ENCODE data around the gene TPK1. TPM values are rescaled to one million over a fixed set of nuclear protein-coding genes. Genes with fewer than 3 reads are reported as not detected.

TPK1 gene
- total RNA-seq, 1 donor from 2014 or later = 14.8 TPM

DNA sequence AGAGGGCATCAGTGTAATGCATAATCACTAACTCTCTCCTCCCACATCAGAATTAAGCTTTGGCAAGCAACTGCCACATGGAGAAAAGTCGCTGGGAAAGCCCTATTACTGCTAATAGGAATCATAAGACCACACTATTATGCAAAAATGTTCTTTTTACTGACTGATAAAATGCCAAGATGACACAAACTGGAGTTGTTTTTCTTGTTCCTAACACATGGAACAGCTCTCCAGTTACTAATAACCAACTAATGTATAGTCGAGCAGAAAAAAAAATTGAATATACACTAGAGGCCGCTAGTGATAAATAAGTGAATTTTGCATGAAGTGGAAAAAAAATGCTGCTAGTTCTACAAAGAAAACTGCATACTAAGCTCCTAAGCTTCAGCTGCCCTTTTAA, 165.6 kb downstream of the TPK1 start:
- intact Hi-C loops (cut with DNase I) = no loop called here
- peak; percentile 36 for ATAC-seq

DNA sequence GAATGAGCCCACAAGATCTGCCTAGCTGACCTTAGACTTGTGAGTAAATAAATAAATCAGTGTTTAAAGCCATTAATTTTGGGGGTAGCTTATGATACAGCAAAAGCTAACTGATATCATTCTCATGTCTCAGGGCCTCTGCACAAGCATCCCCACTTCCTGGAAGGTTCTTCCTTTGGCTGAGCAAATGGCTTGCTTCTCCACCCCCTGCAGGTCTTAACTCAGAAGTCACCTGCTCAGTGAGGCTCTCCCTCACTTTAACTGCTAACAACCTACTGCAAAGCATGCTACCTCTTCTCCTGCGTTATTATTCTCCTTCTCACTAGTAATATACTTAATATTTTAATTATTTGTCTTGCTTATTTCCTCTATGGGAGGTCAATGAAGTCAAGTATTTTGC, 167.3 kb downstream of the TPK1 start:
- DNase-seq (ENCODE audit: low spot score) (no peak), ATAC-seq (no peak)
- intact Hi-C loops (cut with DNase I) = no loop called here

More for the DNA sequence above, 165.6 kb downstream of the TPK1 start:
- no peak for DNase-seq (ENCODE audit: low spot score)

DNA sequence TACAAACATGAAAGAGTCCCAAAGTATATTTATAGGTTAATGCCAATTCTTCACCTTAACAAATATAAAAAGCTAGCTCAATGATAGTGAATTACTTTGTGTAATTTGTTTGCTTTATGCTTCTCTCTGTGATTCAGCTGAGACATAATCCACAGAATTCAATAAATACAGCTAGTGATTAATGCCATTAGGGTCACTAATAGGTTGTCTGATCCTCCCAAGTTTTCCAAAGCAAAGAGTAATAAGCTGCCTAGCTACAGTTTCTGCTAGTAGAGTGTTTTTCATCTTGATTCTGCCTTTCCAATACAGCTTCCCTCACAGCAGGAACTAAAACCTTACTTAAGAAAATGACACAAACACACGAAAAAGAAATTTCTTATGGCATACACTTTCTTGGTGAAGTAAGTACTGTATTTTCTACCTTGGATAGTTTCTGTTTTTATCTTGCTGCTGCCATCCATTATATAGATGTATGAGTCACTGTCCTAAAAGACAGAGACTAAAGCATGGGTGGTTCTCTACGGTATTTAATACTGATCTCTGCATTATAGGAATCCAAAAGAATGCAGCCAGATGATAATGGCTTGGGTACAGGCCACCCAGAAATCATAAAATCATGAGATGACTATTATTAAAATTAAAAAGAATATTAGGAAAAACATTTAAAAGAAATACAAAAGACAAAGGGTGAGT, 170.0 kb downstream of the TPK1 start:
- intact Hi-C loops (cut with DNase I) = no loop called here
- ATAC-seq (no peak), DNase-seq (ENCODE audit: low spot score) (no peak)

DNA sequence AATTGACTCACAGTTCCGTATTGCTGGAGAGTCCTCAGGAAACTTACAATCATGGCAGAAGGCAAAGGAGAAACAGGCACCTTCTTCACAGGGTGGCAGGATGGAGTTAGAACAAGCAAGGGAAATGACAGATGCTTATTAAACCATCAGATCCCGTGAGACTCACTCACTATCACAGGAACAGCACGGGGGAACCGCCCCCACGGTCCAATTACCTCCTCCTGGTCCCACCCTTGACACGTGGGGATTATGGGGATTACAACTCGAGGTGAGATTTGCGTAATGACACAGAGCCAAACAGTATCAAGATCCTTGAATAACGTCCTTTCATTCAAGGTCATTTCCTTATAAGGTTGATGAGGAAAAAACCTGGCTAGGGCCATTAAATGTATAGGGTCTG, 176.6 kb downstream of the TPK1 start:
- intact Hi-C loops (cut with DNase I) = no loop called here
- ATAC-seq (no peak), DNase-seq (ENCODE audit: low spot score) (no peak)

DNA sequence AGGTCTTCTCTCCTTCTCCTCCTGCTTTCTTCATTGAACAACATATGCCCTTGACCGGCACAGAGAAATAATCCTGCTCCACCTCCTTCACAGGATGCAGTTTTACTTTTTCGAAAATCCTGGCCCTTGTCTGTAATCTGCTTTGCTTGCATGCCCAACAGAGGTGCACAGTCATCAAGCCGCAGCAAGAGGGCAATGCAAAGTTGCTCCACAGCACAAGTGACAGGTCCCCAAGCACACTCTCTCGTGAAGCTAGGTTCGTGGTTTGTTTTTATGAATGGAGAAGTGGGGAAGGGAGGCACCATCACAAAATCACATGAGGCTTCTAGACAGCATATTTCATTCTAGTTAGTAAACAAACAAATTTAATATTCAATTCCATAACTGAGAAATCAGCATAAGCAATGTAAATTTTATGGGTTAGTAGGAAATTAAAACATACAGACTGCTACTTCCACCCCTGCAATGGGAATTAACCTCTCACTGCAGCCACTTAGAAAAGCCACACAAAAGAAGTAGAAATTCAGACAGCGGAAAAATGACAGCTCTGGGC, 178.8 kb downstream of the TPK1 start:
- ATAC-seq = no peak
- DNase-seq (ENCODE audit: low spot score) = no peak
- intact Hi-C loops (cut with DNase I) = no loop called here

DNA sequence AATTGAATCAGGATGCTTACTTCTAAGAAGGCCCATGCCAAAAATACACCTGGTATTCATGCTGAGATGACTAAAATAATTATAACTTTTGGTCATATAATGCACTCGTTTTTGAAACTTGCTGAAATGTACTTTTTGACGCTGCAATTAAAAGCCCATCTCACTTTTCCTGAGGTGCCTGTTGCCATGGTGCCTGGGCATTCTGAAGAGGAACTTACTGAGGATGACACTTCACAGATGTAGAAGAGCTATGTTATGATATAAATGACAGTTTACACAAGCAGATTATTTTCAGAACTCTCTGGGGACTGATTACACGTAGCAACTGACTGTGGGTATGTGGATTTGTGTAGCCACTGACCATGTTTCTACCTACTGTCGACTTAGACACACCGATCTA, 182.4 kb downstream of the TPK1 start:
- DNase-seq (ENCODE audit: low spot score) = no peak
- ATAC-seq = no peak
- intact Hi-C loops (cut with DNase I) = no loop called here

DNA sequence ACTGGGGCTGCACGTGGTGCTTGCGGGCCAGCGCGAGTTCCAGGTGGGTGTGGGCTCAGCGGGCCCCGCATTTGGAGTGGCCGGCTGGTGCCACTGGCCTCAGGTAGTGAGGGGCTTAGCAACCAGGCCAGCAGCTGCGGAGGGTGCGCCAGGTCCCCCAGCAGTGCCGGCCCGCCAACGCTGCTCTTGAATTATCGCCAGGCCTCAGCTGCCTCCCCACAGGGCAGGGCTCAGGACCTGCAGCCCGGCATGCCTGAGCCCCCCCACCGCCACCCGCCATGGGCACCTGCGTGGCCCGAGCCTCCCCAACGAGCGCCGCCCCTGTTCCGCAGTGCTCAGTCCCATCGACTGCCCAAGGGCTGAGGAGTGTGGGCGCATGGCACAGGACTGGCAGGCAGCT, 185.4 kb downstream of the TPK1 start:
- ATAC-seq (no peak), DNase-seq (ENCODE audit: low spot score) (no peak)
- intact Hi-C loops (cut with DNase I) = no loop called here

DNA sequence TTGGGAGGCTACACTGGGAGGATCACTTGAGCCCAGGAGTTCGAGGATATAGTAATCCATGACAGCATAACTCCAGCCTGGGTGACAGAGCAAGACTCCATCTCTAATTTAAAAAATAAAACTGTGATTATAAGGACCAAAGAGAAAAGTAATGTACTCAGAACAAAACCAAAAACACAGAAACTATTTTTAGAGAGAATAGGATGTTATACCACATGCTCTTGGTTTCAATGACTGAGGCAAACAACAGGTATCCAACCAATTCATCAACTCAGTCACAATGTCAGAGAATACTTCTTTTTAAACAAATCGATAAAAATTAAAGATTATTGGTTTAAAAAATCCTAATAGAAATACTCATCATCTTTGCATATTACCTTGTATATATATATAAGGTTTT, 186.7 kb downstream of the TPK1 start:
- intact Hi-C loops (cut with DNase I) = no loop called here
- ATAC-seq (no peak), DNase-seq (ENCODE audit: low spot score) (no peak)

DNA sequence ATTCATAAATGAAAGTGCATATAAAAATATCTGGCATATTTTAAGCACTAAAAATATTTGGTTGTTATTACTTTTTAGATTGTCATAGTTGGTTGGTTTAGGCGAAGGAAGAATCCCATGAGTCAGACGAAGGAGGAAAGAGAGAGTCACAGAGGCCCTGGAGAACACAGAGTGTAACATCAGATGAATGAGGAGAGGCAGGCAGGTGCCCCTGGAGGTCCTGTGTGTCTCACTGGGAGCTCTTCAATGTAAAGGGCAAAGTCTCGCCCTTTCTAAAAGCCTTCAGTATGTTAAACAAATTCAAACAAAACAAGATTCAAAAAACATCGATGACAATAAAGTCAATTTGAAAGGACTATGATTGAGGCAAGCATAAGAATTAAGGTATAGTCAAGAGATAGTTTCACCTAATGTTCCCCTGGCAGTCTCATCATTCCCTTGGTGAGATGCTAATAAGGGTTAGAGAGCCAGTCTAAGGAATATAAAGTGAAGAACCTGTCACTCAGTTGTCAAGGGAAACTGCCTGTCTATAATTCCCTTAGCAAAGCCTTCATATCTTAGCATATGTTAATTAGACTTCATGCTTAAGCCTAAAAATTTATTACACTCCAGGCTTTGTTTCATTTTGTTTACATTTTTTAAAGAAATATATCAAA, 194.3 kb downstream of the TPK1 start:
- no peak for ATAC-seq
- no peak for DNase-seq (ENCODE audit: low spot score)
- intact Hi-C loops (cut with DNase I) = no loop called here

DNA sequence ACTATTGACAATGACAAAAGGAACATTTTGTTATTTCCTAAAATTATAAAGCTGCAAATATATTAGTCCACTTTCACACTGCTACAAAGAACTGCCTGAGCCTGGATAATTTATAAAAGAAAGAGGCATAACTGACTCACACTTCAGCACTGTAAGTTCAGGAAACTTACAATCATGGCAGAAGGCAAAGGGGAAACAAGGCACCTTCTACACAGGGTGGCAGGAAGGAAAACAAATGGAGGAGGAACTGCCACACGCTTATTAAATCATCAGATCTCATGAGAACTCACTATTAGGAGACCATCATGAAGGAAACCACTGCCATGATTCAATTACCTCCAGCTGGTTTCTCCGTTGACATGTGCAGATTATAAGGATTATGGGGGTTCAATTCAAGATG, 203.1 kb downstream of the TPK1 start:
- DNase-seq (ENCODE audit: low spot score) (no peak), ATAC-seq (no peak)
- intact Hi-C loops (cut with DNase I) = no loop called here

DNA sequence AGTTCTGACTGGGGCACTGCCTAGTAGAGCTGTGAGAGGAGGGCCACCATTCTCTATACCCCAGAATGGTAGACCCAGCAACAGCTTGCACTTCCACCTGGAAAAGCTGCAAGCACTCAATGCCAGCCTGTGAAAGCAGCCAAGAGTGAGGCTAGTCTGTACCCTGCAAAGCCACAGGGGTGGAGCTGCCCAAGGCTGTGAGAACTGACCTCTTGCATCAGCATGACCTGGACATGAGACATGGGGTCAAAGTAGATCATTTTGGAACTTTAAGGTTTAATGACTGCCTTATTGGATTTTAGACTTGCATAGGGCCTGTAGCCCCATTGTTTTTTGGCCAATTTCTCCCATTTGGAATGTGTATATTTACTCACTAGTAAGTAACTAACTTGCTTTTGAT, 206.3 kb downstream of the TPK1 start:
- DNase-seq (ENCODE audit: low spot score) (no peak), ATAC-seq (no peak)
- intact Hi-C loops (cut with DNase I) = no loop called here

DNA sequence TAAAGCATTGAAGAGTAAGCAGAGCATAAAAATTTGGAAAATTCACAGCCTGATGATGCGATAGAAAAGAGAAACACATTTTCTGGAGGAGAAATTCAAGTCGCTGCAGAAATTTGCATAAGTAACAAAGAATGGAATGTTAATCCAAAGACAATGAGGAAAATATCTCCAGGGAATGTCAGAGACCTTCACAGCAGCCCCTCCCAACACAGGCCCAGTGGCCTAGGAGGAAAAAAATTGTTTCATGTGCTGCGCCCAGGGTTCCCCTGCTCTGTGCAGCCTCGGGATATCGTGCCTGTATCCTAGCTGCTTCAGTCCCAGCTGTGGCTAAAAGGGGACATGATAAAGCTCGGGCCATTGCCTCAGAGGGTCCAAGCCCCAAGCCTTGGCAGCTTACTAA, 206.8 kb downstream of the TPK1 start:
- ATAC-seq = no peak
- DNase-seq (ENCODE audit: low spot score) = no peak
- intact Hi-C loops (cut with DNase I) = no loop called here

DNA sequence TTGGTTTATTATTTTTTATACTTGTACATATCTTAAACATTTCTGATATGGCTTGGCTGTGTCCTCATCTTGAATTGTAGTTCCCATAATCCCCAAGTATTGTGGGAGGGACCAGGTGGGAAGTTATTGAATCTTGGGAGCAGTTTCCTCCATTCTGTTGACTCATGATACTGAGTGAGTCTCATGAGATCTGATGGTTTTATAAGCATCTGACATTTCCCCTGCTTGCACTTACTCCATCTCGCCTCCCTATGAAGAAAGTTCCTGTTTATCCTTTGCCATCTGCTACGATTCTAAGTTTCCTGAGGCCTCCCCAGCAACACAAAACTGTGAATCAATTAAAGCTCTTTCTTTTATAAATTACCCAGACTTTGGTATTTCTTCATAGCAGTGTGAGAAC, 207.7 kb downstream of the TPK1 start:
- ATAC-seq (no peak), DNase-seq (ENCODE audit: low spot score) (no peak)
- intact Hi-C loops (cut with DNase I) = no loop called here

DNA sequence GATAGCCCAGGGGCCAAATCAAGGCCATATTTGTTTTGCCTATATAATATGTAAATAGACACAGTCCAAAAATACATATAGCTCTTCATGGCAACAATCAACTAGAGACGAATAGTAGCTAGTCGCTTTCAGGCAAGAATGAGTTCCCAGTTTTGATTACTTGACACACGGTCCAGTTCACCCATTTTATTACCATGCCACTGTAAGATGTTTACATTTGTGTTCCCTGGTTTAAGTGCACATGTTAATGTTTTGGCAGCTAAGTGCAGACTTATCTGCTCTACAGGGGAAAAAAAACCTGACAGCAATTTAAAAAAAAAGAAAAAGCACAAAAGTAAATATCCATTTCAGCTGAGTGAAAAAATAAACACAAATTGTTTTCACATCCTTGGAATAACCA, 213.1 kb downstream of the TPK1 start:
- intact Hi-C loops (cut with DNase I) = no loop called here
- ATAC-seq = no peak
- no peak for DNase-seq (ENCODE audit: low spot score)

DNA sequence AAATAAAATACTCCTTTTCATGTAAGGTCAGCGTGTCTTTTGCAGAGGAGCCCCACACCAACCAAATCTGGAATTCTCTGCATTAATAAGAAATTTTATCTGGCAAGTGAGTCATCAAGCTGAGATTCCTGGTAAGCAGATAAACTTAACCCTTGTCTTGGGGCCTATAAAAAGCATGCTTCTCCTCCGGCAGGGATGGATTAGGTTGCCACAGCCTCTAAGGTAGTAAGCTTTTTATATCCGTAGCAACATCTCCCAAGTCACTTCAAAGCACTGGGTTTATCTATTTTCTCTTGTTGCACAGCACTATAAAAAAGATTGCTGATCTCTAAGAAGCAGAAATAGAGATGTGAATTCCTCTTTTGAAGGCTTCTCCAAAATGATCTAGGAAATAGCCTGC, 229.6 kb downstream of the TPK1 start:
- DNase-seq (ENCODE audit: low spot score) (no peak), ATAC-seq (no peak)
- intact Hi-C loops (cut with DNase I) = no loop called here

DNA sequence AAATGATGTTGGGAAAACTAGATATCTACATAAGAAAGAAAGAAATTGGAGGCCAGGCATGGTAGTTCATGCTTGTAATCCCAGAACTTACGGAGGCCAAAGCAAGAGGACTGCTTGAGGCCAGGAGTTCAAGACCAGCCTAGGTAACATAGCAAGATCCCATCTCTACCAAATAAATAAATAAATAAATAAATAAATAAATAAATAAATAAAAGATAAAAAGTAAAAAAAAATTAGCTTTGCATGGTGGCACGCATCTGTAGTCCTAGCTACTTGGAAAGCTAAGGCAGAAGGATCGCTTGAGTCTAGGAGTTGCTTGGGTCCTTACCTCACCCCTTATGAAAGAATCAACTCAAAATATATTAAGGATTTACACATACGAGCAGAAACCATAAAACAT, 238.9 kb downstream of the TPK1 start:
- intact Hi-C loops (cut with DNase I) = no loop called here
- ATAC-seq (no peak), DNase-seq (ENCODE audit: low spot score) (no peak)

DNA sequence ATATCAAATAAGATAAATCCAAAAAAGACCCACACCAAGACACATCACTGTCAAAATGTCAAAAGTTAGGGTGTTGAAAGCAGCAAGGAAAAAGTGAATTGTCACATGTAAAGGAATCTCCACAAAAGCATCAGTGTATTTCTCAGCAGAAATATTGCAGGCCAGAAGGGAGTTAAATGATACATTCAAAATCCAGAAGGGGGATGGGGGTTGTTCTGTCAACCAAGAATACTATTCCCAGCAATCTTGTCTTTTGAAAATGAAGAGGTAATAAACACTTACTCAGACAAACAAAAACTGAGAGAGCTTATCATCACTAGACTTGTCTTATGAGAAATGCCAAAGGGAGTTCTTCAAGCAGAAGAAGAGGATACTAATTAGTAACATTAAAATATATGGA, 241.3 kb downstream of the TPK1 start:
- DNase-seq (ENCODE audit: low spot score) = no peak
- ATAC-seq = no peak
- intact Hi-C loops (cut with DNase I) = no loop called here

DNA sequence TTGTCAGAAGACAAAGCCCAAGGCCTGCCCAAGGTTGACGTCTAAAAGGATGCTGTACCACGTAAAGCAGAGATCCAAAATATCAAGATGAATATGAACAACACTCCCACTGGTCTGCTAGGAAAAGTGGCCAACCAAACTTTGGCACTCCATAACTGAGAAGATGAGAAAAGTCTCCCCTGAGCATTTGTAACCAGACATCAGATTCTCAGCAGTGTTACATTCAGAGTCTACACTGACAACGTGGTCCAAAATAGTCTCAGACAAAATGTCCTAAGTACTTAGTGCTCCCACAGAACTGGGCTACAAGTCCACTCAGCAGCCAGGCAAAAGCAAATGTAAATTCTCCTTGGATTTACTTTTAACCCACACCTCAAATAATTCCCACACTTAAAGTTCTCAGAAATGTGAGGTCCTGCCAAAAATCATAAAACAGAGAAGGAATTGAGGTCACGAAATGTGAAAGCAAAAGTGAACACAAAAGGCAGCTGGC, 247.2 kb downstream of the TPK1 start:
- intact Hi-C loops (cut with DNase I) = no loop called here
- DNase-seq (ENCODE audit: low spot score) (no peak), ATAC-seq (peak; percentile 66)

DNA sequence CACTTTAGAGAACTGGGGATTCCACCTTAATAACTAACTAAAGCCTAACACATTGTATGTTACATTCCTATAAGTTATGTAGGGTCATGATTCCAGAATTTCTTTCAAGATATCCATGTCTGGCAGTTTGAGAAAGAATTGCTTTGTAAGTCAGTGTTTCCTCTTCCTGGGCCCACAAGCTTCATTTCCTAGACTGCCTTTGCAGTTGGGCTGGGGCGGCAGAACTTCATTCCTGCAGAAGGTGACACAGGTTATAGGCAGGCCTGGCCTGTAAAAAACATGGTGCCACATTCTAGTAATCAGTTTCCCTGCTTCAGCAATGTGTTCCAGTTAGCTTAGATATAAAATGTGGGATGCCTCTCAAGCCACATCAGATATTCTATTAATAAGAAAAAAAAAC, 248.2 kb downstream of the TPK1 start:
- DNase-seq (ENCODE audit: low spot score) = no peak
- intact Hi-C loops (cut with DNase I) = no loop called here
- no peak for ATAC-seq

DNA sequence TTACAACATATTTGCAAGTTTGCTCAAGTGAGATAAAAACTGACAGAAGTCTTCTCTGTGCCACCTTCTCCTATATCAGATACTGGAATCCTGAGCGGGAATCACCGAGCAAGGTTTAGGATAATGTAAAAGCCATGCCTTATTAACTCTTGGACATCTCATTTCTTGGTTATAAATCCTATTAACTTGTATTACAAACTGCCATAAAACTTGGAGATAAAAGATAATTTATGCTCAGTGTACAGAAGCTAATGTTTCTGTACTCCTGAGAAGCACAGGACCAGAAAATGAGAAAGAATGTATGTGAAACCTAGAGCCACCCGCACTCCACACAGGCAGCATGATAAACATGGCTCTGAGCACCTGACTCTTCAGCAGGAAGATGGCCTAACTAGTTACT, 251.1 kb downstream of the TPK1 start:
- intact Hi-C loops (cut with DNase I) = no loop called here
- no peak for ATAC-seq
- DNase-seq (ENCODE audit: low spot score) = no peak

DNA sequence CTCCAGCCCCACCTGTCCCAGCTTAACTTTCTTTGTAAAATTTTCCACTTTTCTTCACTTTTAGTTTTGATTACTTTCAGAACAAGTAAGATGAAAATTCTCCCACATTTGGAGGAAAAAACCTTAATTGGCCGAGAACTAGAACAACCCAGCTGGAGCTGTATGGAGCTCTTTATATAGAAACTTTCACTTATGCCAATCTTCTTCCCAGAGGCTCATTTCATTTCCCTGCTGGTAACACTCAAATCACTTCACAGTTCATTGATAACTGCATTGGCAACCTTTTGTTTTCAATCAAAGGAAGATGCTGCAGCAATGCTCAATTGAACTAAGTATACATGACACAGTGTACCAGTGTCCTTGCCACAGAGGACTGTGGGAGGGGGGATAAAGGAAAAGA, 256.2 kb downstream of the TPK1 start:
- intact Hi-C loops (cut with DNase I) = no loop called here
- no peak for ATAC-seq
- no peak for DNase-seq (ENCODE audit: low spot score)
